Caco-2 (cell line): ENCODE results near the gene WNT3A. TPM values are rescaled to one million over a fixed set of nuclear protein-coding genes. Genes with fewer than 3 reads are reported as not detected.
A peak's percentile ranks its signal among the peaks of the same experiment; 100 is the strongest.

ENCODE experiments used
- BruUV-seq: library from RNA; stranded (reverse); fragments of 400-500 nt; replicated peaks from 2 replicates; lab custom pipeline; 2021; lab: Mats Ljungman, UMichigan
- CTCF ChIA-PET: fragments of 300-600 bp; sonication (Branson Sonifier 250); formaldehyde crosslinking; loops from one replicate; lab custom pipeline; 2022; ENCODE audit warnings: antibody characterized with exemption; lab: Charles Lee
- POLR2A ChIA-PET: fragments of 300-600 bp; sonication (Branson Sonifier 250); formaldehyde crosslinking; loops from one replicate; lab custom pipeline; 2022; ENCODE audit warnings: antibody characterized with exemption; lab: Charles Lee
- DNase-seq, 2 experiments: peaks; one replicate each; pipeline versions ENCODE4 v3.0.0 to v3.0.0-alpha.2; 2020 to 2022
- H3K27me3 ChIP-seq: replicated peaks from 2 replicates; pipeline ENCODE4 v1.6.0; 2011; ENCODE audit warnings: low read length; ENCODE audit not compliant: control insufficient read depth, insufficient read depth
- H3K36me3 ChIP-seq: 2 replicates; pipeline ENCODE4 v1.5.1; 2011; ENCODE audit warnings: low read length; ENCODE audit not compliant: control insufficient read depth, insufficient read depth
- H3K4me1 ChIP-seq: fragments of 250-450 bp; sonication (Bioruptor Pico); 2 replicates; pipeline ENCODE4 v1.5.1; 2020; ENCODE audit warnings: mild to moderate bottlenecking
- H3K4me3 ChIP-seq: 2 replicates; pipeline ENCODE4 v1.5.1; 2011; ENCODE audit warnings: low read depth, mild to moderate bottlenecking, control low read depth, low read length
- H3K9me3 ChIP-seq: fragments of 250-450 bp; sonication (Bioruptor Pico); 2 replicates; pipeline ENCODE4 v1.5.1; 2020; ENCODE audit warnings: mild to moderate bottlenecking, moderate library complexity
- H3K27ac Mint-ChIP-seq: one replicate; pipeline ENCODE4 v1.8.0; 2022; ENCODE audit warnings: mixed read lengths; ENCODE audit not compliant: unreplicated experiment
- H3K27me3 Mint-ChIP-seq: one replicate; pipeline ENCODE4 v1.8.0; 2022; ENCODE audit warnings: mixed read lengths; ENCODE audit not compliant: insufficient read depth, unreplicated experiment
- H3K36me3 Mint-ChIP-seq: one replicate; pipeline ENCODE4 v1.8.0; 2022; ENCODE audit warnings: mild to moderate bottlenecking, mixed read lengths; ENCODE audit not compliant: insufficient read depth, unreplicated experiment
- H3K4me1 Mint-ChIP-seq: one replicate; pipeline ENCODE4 v1.8.0; 2022; ENCODE audit warnings: low read depth, mixed read lengths; ENCODE audit not compliant: unreplicated experiment
- H3K4me3 Mint-ChIP-seq: one replicate; pipeline ENCODE4 v1.8.0; 2022; ENCODE audit warnings: mild to moderate bottlenecking, moderate library complexity, mixed read lengths; ENCODE audit not compliant: unreplicated experiment
- H3K9me3 Mint-ChIP-seq: one replicate; pipeline ENCODE4 v1.8.0; 2022; ENCODE audit warnings: mixed read lengths; ENCODE audit not compliant: unreplicated experiment
- CTCF ChIP-seq, 2 experiments: fragments of 200-600 bp in 1 of 2; IDR thresholded peaks; 1 replicate in 1 of 2; 2 replicates in 1 of 2; pipeline versions ENCODE4 v1.5.1 to v1.8.0; 2011 to 2022; ENCODE audit warnings: antibody characterized with exemption in 1 of 2, control low read depth in 1 of 2, inconsistent platforms in 1 of 2, low read depth in 1 of 2, low read length in 1 of 2, mild to moderate bottlenecking in 1 of 2, moderate library complexity in 1 of 2; ENCODE audit not compliant: insufficient read depth in 1 of 2, severe bottlenecking in 1 of 2, unreplicated experiment in 1 of 2
- intact Hi-C: fragments of 100-400 bp; cut with micrococcal nuclease; formaldehyde crosslinking; loops from one replicate; pipeline ENCODE4 v1.10.0; 2022; ENCODE audit not compliant: unreplicated experiment
- total RNA-seq: library from RNA; stranded (reverse); gene quantifications from 2 replicates; pipeline ENCODE4 v1.2.3, GENCODE V29; 2022

The WNT3A gene
- total RNA-seq, 1 experiment from 2014 or later, result 0.09 TPM

GRCh38 chr1:228003461-228004330, 3.1 kb upstream of the WNT3A start:
- Mint-ChIP-seq H3K4me3 (no peak overlapping the region), H3K4me1 (no peaks in the 10 kb centered on the region), H3K27me3 (peaks cover 16% of the 10 kb centered on the region), H3K27ac (no peak overlapping the region), H3K36me3 (no peaks in the 10 kb centered on the region), H3K9me3 (no peaks in the 10 kb centered on the region)
- intact Hi-C loops, result loop anchor here (1.0 kb wide), 1 partner anchor 71 kb away; no protein-coding TSS in a partner anchor
- ChIA-PET POLR2A (no interaction called here), CTCF (interaction anchor here (0.6 to 0.7 kb wide), 2 partner anchors 13 to 56 kb away, joined by 3 read pairs; no protein-coding TSS in a partner anchor)
- Histone ChIP-seq H3K27me3 (no peaks in the 10 kb centered on the region; the same call in 1 of the 2 replicates), H3K36me3 (no peaks in the 10 kb centered on the region), H3K9me3 (no peaks in the 10 kb centered on the region), H3K4me3 (no peak overlapping the region), H3K4me1 (0 out of 2 replicates have a peak, but pooled peaks cover 4% of the 10 kb centered on the region)
- BruUV-seq, result no TSS peak
- DNase-seq, result no peak
- no peak for TF ChIP-seq CTCF (IDR thresholded peaks at IDR 0.05; ENCODE audit: insufficient read depth in 1 of 2, low read depth in 1 of 2, low read length in 1 of 2, severe bottlenecking in 1 of 2, unreplicated experiment in 1 of 2)

- DNase-seq, result peak in 1 of 2 experiments; percentile 26
- H3K9me3 ChIP-seq, result no peaks in the 10 kb centered on the region
- peaks cover 18% of the 10 kb centered on the region for H3K27me3 Mint-ChIP-seq
- ChIA-PET CTCF (interaction anchor here (0.6 to 0.7 kb wide), 3 partner anchors 13 to 200 kb away, joined by 3 read pairs; no protein-coding TSS in a partner anchor), POLR2A (no interaction called here)
- H3K36me3 ChIP-seq, result no peaks in the 10 kb centered on the region
- 0 out of 2 replicates have a peak, but pooled peaks cover 4% of the 10 kb centered on the region for H3K4me1 ChIP-seq
- H3K4me3 Mint-ChIP-seq, result no peak overlapping the region
- TF ChIP-seq CTCF (IDR thresholded peaks at IDR 0.05; ENCODE audit: insufficient read depth in 1 of 2, low read depth in 1 of 2, low read length in 1 of 2, severe bottlenecking in 1 of 2, unreplicated experiment in 1 of 2), result peak; percentile 35 to 56
- intact Hi-C loops, result loop anchor here (1.0 kb wide), 1 partner anchor 70 kb away; no protein-coding TSS in a partner anchor
- no TSS peak for BruUV-seq
- H3K9me3 Mint-ChIP-seq, result no peaks in the 10 kb centered on the region
- H3K27me3 ChIP-seq, result no peaks in the 10 kb centered on the region; the same call in none of the 2 replicates
- no peak overlapping the region for H3K4me3 ChIP-seq
- H3K27ac Mint-ChIP-seq, result no peak overlapping the region
- no peaks in the 10 kb centered on the region for H3K4me1 Mint-ChIP-seq
- H3K36me3 Mint-ChIP-seq, result no peaks in the 10 kb centered on the region
Measured at GRCh38 chr1:228004331-228004855, 2.4 kb upstream of the WNT3A start.

DNA sequence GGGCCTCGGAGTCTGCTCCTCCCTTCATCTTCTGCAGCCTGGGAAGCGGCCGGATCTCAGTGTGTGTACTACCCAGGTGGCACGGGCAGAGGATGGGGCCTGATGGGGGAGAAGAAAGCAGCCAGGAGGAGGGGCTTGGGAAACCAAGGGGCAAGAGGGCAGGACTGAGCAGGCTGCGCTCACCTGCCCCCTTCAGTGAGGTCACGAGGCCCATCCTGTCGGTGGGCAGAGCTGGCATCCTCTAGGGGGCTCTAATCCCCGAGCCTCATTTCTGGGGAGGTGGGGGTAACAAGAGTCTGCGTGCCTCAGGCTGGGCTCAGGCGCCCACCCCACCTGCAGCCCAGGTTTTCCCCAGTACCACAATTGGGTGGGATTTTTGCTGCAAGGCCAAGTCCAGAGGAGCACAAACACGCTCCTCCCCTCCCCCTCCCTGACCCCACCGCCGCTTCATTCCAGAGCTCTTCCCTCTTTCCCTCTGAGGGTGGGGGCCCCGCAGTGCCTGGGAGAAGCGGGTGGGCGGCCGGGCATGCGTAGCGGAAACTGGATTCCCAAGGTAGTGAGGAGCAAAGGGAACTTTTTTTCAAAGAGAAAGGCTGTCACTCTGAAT, 1.8 kb upstream of the WNT3A start:
- TF ChIP-seq CTCF (IDR thresholded peaks at IDR 0.05; ENCODE audit: insufficient read depth in 1 of 2, low read depth in 1 of 2, low read length in 1 of 2, severe bottlenecking in 1 of 2, unreplicated experiment in 1 of 2), result no peak
- no TSS peak for BruUV-seq
- Mint-ChIP-seq H3K27ac (no peak overlapping the region), H3K4me3 (no peak overlapping the region), H3K27me3 (peaks cover 18% of the 10 kb centered on the region), H3K4me1 (no peaks in the 10 kb centered on the region), H3K36me3 (no peaks in the 10 kb centered on the region), H3K9me3 (no peaks in the 10 kb centered on the region)
- Histone ChIP-seq H3K4me1 (0 out of 2 replicates have a peak, but pooled peaks cover 4% of the 10 kb centered on the region), H3K9me3 (no peaks in the 10 kb centered on the region), H3K27me3 (no peaks in the 10 kb centered on the region; the same call in none of the 2 replicates), H3K36me3 (no peaks in the 10 kb centered on the region), H3K4me3 (no peak overlapping the region)
- CTCF ChIA-PET, result interaction anchor here (0.7 kb wide), 1 partner anchor 199 kb away, joined by 3 read pairs; no protein-coding TSS in a partner anchor
- intact Hi-C loops, result loop anchor here (1.0 kb wide), 1 partner anchor 69 kb away; no protein-coding TSS in a partner anchor
- POLR2A ChIA-PET, result interaction anchor here (0.6 kb wide), 1 partner anchor 308 kb away, joined by 6 read pairs; no protein-coding TSS in a partner anchor
- no peak for DNase-seq
